Activated CD8-positive, alpha-beta T cell treated with anti-CD3 and anti-CD28 coated beads for 36 hours (primary cell): Measurements from ENCODE around the gene TMEM42. TPM values are rescaled to one million over a fixed set of nuclear protein-coding genes. Genes with fewer than 3 reads are reported as not detected.

ENCODE experiments used
- ATAC-seq: fragments of 200-7000 bp; cut with Tn5 transposase; one replicate; pipeline ENCODE4 v1.10.0; 2021; ENCODE audit warnings: mild to moderate bottlenecking, moderate library complexity
- CTCF ChIA-PET: fragments of 350-600 bp; sonication (Branson Sonifier 250); formaldehyde crosslinking; loops from one replicate; lab custom pipeline; 2021; ENCODE audit warnings: antibody characterized with exemption; lab: Charles Lee
- POLR2A ChIA-PET: fragments of 350-600 bp; sonication (Branson Sonifier 250); formaldehyde crosslinking; loops from one replicate; lab custom pipeline; 2021; ENCODE audit warnings: antibody characterized with exemption; lab: Charles Lee
- DNase-seq: peaks from one replicate; pipeline ENCODE4 v3.0.0-alpha.2; 2020
- H3K27ac Mint-ChIP-seq: one replicate; pipeline ENCODE4 v1.8.0; 2021; ENCODE audit warnings: mild to moderate bottlenecking, mixed read lengths
- H3K27me3 Mint-ChIP-seq: one replicate; pipeline ENCODE4 v1.8.0; 2021; ENCODE audit warnings: mixed read lengths
- H3K36me3 Mint-ChIP-seq: one replicate; pipeline ENCODE4 v1.8.0; 2021; ENCODE audit warnings: low read depth, mixed read lengths
- H3K4me1 Mint-ChIP-seq: one replicate; pipeline ENCODE4 v1.8.0; 2021; ENCODE audit warnings: low read depth, mixed read lengths
- H3K4me3 Mint-ChIP-seq: one replicate; pipeline ENCODE4 v1.8.0; 2021; ENCODE audit warnings: mild to moderate bottlenecking, moderate library complexity, mixed read lengths
- H3K9me3 Mint-ChIP-seq: one replicate; pipeline ENCODE4 v1.8.0; 2021; ENCODE audit warnings: mixed read lengths
- intact Hi-C: fragments of 100-400 bp; cut with micrococcal nuclease; formaldehyde crosslinking; loops from one replicate; pipeline ENCODE4 v1.10.0; 2022
- total RNA-seq, 2 experiments: library from RNA; stranded (reverse); gene quantifications; one replicate each; pipeline ENCODE4 v1.2.3, GENCODE V29; 2021
- TF ChIP-seq, protein P1 (sequence below): fragments of 200-600 bp; IDR thresholded peaks from one replicate; pipeline ENCODE4 v1.8.0; 2022; ENCODE audit warnings: antibody characterized with exemption, mild to moderate bottlenecking

The TMEM42 gene
- total RNA-seq, 2 experiments from 2014 or later = 11.3 to 11.8 TPM

DNA sequence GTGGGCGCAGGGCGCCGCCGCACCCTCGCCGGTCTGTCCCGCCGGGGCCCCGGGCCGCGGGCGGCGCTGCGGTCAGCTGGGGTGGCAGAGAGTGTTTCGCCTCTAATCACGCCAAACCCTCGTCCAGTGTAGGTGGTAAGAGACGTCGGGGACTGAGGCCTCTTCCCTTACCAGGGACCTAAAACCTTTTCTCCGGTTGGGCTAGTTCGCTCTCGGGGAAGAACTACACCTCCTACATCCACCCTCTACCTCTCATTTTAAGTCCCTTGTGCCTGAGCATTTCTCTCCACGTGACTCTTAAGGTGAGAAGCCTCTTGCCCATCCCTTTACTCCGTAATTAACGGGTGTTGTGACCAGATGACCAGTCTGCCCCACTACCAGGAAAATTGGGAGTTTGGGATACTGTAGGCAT, 520 bp downstream of the TMEM42 start:
- intact Hi-C loops = no loop called here
- H3K27me3 Mint-ChIP-seq = no peaks in the 10 kb centered on the region
- TF ChIP-seq, protein P1, sequence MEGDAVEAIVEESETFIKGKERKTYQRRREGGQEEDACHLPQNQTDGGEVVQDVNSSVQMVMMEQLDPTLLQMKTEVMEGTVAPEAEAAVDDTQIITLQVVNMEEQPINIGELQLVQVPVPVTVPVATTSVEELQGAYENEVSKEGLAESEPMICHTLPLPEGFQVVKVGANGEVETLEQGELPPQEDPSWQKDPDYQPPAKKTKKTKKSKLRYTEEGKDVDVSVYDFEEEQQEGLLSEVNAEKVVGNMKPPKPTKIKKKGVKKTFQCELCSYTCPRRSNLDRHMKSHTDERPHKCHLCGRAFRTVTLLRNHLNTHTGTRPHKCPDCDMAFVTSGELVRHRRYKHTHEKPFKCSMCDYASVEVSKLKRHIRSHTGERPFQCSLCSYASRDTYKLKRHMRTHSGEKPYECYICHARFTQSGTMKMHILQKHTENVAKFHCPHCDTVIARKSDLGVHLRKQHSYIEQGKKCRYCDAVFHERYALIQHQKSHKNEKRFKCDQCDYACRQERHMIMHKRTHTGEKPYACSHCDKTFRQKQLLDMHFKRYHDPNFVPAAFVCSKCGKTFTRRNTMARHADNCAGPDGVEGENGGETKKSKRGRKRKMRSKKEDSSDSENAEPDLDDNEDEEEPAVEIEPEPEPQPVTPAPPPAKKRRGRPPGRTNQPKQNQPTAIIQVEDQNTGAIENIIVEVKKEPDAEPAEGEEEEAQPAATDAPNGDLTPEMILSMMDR = no peak
- CTCF ChIA-PET = interaction anchor here (0.6 kb wide), 1 partner anchor 634 kb away, joined by 3 read pairs; no protein-coding TSS in a partner anchor
- H3K27ac Mint-ChIP-seq = peak overlapping the region; percentile 85
- POLR2A ChIA-PET = no interaction called here
- H3K9me3 Mint-ChIP-seq = no peaks in the 10 kb centered on the region
- H3K36me3 Mint-ChIP-seq = peaks cover 21% of the 10 kb centered on the region
- peak; percentile 21 for DNase-seq
- H3K4me1 Mint-ChIP-seq = peaks cover 42% of the 10 kb centered on the region
- H3K4me3 Mint-ChIP-seq = peak overlapping the region; percentile 79
- peak; percentile 15 for ATAC-seq

DNA sequence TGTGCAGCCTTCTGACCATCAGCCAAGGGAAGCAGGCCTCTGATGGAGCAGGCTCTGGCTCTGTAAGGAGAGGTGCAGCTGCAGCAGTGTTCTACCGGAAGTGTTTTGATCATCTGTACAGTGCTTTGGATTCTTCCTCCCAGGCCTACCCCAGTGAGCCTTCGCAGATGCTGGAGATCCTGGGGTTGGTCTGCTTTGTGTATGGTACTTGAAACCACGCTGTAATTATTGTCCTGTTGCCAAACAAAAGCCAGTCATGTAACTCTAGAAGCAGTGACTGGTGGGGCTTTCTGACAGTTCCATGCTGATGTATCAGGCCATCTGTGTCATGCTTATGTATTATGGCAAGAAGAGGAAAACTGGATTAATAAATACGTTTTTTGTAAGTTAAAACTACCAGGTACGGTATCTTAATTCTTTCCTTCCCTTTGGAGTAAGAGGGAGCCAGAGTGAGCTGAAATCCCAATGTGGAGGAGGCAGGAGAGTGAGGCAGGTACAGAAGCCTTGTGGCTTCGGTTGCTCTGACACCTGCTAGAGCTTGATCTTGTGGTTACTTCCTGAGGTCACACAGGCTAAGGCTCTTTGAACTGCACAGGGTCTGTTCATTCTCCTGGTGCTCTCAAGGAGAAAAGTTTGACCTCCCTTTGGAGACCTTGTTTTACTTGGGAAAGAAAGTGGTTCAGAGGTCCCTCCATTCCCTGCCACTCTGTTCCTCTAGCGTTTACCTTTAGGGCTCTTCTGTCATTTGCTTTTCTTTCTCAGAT, 3.7 kb downstream of the TMEM42 start:
- ChIA-PET POLR2A (no interaction called here), CTCF (interaction anchor here (1.4 kb wide), 1 partner anchor 34 kb away, joined by 3 read pairs; no protein-coding TSS in a partner anchor)
- TF ChIP-seq, protein P1 = no peak
- Mint-ChIP-seq H3K9me3 (peaks cover 2% of the 10 kb centered on the region), H3K27ac (peak overlapping the region; percentile 69), H3K36me3 (peaks cover 26% of the 10 kb centered on the region), H3K27me3 (no peaks in the 10 kb centered on the region), H3K4me3 (no peak overlapping the region), H3K4me1 (peaks cover 43% of the 10 kb centered on the region)
- DNase-seq = peak; percentile 12
- ATAC-seq = peak; percentile 3
- intact Hi-C loops = no loop called here

DNA sequence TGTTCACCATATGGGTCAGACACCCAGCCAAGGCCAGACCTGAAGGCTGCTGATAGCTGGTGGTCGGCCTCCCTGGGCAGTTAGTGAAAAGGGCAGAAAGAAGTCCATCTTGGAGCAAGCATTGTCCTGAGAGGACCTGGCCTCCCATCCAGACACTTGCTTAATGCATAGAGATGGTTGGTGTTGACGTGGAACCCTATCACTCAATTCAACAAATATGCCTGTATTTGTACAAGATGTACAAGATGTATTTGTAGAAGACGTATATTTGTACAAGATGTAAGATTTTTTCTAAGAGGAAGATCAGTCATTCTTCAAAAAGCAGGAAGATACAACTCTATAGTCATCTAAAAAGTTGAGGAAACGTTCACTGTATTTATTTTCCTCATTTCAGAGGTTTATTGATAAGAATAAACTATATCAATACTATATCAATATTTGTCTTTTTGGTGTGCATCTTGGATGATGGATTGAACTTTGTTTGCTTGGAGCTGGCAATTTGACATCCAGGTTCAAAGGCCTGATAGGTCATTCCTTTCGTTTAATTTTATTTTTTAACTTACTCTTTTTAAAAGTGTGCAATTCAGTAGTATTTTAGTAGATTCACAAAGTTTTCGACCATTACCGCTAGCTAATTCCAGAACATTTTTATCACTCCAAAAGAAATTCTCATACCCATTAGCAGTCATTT, 5.9 kb downstream of the TMEM42 start:
- H3K4me3 Mint-ChIP-seq = no peak overlapping the region
- H3K36me3 Mint-ChIP-seq = peaks cover 26% of the 10 kb centered on the region
- CTCF ChIA-PET = interaction anchor here (1.4 kb wide), 1 partner anchor 47 kb away, joined by 4 read pairs; no protein-coding TSS in a partner anchor
- no peak for ATAC-seq
- intact Hi-C loops = no loop called here
- H3K4me1 Mint-ChIP-seq = peaks cover 40% of the 10 kb centered on the region
- no peak overlapping the region for H3K27ac Mint-ChIP-seq
- POLR2A ChIA-PET = interaction anchor here (0.9 kb wide), 1 partner anchor 9 kb away, joined by 4 read pairs; no protein-coding TSS in a partner anchor
- peaks cover 2% of the 10 kb centered on the region for H3K9me3 Mint-ChIP-seq
- no peaks in the 10 kb centered on the region for H3K27me3 Mint-ChIP-seq
- TF ChIP-seq, protein P1 = no peak
- no peak for DNase-seq

DNA sequence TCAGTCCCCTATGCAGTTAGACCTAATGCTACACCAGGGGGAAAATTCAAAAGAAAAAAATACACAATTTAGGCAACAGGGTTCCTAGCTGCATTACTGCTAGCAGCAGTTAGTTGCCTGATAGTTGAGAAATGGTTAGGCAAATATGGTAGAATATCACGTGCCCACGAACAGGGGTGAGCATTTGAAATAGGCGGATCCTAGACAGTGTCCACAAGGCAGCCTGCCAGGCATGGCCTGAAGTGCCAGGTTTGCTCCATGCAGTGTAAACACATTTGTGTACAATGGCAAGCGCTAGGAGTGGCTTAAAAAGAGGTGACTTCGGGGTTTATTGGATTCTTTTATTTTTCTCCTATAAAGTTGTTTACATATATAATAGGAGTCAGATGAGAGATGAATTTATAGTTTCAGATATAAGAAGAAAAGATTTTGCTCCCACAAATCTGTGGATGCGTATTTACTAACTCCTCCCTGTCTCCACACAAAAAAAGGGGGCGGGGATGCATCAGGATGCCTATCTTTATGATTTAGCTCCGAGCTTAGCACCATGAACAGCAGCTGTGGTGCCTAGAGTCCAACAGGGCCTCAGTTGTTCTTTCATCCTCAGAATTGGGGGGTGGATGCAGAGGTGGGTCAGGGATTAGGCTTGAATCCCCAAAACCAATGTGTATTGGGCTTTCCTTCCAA, 8.8 kb downstream of the TMEM42 start:
- ChIA-PET CTCF (no interaction called here), POLR2A (no interaction called here)
- H3K27me3 Mint-ChIP-seq = no peaks in the 10 kb centered on the region
- intact Hi-C loops = no loop called here
- peaks cover 17% of the 10 kb centered on the region for H3K36me3 Mint-ChIP-seq
- peaks cover 2% of the 10 kb centered on the region for H3K9me3 Mint-ChIP-seq
- peaks cover 15% of the 10 kb centered on the region for H3K4me1 Mint-ChIP-seq
- TF ChIP-seq, protein P1 = no peak
- no peak overlapping the region for H3K27ac Mint-ChIP-seq
- ATAC-seq (no peak), DNase-seq (no peak)
- H3K4me3 Mint-ChIP-seq = no peak overlapping the region
